Activated naive CD4-positive, alpha-beta T cell treated with anti-CD3 and anti-CD28 coated beads, Interleukin-2, amount 50 U/mL, for 16 hours (primary cell): Measurements from ENCODE around the gene CMAS.
"Not testable (repeated sequence)": the region's sequence is repeated elsewhere in the genome, so short reads cannot be mapped to it uniquely, and the experiment has no call there.

Experiments used
- DNase-seq: peaks from one replicate; pipeline ENCODE4 v3.0.0-alpha.2; 2020

Gene CMAS

GRCh38 chr12:22048351-22049041 is 2.5 kb downstream of the CMAS start:
- no peak for DNase-seq

GRCh38 chr12:22050078-22050477 is 4.1 kb downstream of the CMAS start:
- no peak for DNase-seq

GRCh38 chr12:22051114-22051698 is 5.2 kb downstream of the CMAS start:
- DNase-seq, result no peak

DNA sequence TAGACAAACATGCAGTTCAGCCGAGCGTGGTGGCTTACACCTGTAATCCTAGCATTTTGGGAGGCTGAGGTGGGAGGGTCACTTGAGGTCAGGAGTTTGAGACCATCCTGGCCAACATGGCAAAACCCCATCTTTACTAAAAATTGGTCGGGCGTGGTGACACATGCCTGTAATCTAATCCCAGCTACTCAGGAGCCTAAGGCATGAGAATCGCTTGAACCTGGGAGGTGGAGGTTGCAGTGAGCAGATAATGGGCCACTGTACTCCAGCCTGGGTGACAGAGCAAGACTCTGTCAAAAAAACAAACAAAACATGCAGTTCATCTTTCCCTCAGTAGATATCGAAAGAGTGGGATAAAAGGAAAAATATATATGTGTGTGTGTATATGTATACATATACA is 7.0 kb downstream of the CMAS start:
- not testable (repeated sequence) for DNase-seq

DNA sequence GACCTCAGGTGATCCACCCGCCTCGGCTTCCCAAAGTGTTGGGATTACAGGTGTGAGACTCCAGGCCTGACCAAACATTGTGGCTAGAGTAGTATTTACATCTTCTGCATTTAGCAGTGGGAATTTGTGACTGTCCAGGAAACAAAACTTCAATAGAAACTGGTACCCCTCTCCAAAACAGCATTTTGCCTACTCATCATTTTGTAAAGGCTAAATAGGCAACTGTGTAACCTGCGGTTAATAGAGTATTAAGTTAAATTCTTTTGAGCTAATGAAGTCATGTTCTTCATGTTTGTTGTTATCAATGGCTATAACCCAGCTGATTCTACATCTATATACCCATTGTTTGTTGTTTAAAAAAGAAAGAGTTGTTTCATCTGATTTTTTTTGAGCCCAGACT is 8.1 kb downstream of the CMAS start:
- no peak for DNase-seq

DNA sequence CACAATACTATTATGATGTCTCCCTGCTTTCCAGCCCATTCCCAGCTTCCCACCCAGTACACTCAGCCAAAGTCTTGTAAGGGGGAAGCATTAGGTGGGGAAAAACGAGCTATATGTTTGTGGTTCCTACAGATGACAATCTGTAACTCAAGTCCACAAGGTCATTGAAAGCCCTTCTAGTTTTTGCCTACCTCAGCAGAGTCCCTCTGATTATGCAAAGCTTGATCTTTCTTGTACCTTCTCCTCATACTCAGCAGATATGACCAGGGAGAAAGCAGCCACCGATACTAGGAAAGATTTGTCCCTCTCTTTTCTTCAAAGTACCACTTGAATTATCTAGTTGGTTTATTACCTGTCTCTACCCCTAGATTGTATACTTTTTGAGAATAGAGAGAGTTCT is 10.6 kb downstream of the CMAS start:
- DNase-seq, result no peak

- DNase-seq, result no peak
These were observed 14.1 kb downstream of the CMAS start for GRCh38 chr12:22059976-22060647.

- no peak for DNase-seq
These were observed 18.9 kb downstream of the CMAS start for GRCh38 chr12:22064968-22065367.

DNA sequence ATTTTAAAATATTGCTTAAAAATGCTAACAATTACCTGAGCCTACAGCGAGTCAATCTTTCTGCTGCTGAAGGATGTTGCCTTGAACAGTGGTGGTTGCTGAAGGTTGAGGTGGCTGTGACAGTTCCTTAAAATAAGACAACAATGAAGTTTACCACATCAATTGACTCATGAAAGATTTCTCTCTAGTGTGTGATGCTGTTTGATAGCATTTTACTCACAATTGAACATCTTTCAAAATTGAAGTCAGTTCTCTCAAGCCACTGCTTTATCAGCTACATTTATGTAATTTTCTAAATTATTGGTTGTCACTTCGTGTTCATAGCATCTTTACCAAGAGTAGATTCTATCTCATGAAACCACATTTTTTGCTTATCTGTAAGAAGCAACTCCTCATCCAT is 20.3 kb downstream of the CMAS start:
- no peak for DNase-seq

DNA sequence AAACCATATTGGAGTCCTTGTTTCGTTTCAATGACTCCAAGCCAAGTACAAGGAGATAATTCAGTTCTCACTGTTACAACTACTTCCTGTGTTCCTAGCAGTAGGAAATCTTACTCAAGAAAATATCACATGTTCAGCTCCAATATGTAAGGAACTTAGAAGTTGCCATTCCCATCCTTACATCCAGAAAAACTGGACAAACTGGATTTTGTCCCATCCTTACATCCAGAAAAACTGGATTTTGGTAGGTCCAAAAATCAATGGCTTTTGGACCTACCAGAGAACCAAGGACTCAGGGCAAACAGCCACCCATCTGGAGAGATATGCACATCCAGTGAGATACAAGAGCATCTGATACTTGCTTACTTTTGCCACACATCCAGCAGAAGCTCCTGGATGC is 23.8 kb downstream of the CMAS start:
- DNase-seq, result no peak

DNA sequence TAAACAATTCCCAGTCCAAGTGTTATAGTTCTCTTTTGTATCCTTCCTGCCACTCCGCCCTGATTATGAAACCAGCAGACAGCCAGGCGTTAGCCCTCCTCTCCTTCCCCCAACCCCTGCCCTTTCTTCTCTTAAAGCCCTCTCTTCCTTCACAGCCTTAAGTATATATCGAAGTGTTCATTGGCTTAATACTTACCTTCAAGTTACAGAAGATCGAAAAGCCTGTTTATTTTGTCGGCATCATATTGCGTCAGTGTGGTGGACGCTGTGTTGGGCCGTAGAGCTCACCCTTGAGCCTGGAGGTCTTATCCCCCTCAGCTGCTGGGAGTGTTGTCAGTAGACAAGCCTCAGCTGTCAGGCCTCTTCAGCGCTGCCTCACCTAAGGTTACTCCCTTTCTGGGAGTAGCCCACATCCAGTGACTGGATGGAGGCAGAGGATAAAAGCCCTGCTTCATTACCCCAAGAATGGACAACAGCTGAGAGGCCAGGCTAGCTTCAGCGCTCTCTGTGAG is 36.2 kb downstream of the CMAS start:
- DNase-seq, result no peak

GRCh38 chr12:22083167-22083566 is 37.1 kb downstream of the CMAS start:
- no peak for DNase-seq

DNA sequence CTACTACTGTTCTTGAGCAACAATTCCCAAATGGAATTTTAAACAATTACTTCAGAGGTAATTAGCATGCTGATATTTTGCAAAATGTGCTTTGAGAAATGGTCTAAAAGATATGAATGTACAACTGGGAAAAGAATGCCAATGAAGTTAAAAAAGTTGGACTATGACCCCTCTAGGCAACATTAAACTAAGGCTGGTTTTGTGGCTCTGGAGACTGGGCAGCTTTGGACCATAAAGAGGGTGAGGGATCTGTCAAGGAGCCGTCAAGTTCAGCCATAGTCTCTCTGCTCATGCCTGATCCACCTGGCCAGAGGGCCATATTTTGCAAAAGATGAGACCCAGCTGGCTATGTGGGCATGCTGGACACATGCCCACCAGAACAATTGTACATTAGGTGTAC is 38.8 kb downstream of the CMAS start:
- DNase-seq, result no peak

- no peak for DNase-seq
These were observed 42.9 kb downstream of the CMAS start for GRCh38 chr12:22088886-22089285.

DNA sequence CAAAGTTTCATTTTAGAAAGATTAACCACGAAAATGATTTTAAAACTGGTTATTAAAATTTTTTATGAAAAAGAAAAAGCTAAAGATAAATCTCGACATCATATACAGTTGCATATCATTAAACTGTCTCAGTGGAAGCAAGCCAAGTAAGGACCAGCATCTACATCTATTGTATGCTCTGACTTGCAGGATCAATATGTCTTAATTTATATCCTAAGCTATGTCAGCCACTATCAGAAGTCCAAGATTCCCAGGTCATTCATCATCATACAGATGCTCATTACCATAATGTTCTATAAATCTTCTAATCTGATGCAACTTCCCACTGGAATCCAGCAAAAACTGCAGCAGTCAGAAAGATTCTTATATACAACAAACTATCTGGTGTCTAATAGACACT is 43.5 kb downstream of the CMAS start:
- no peak for DNase-seq

DNA sequence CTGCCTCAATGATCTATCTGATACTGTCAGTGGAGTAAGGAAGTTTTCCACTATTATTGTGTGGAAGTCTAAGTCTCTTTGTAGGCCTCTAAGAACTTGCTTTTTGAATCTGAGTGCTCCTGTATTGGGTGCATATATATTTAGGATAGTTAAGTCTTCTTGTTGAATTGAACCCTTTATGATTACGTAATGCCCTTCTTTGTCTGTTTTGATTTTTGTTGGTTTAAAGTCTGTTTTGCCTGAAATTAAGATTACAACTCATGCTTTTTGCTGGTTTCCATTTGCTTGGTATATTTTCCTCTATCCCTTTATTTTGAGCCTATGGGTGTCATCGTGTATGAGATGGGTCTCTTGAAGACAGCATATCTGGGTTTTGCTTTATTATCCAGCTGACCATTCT is 53.0 kb downstream of the CMAS start:
- DNase-seq, result not testable (repeated sequence)

- peak; percentile 26 for DNase-seq
These were observed 55.1 kb downstream of the CMAS start for GRCh38 chr12:22100958-22101748.

DNA sequence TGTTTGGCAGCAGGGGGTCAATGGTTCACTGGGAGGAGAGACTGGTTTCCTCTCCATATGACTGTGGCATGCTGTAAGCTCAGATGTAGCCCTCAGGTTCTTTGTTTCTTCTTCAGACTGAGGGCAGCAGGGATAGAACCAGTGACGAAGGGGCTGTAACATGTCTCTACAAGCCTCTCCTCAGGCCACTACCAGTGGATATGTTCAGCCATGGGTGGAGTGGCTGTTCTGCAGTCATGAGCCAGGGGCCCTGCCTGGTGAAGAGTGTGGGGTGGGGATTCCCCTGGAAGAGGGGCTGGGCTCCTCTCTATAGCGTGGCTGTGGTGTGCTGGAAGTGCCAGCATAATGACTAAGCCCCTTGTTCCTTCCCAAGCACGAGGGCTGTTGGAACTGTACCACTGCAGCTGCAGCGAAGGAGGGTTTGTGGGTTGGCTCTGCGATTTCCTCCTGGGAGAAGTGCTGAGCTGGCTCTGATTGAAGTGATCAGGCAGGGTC is 55.8 kb downstream of the CMAS start:
- no peak for DNase-seq

DNA sequence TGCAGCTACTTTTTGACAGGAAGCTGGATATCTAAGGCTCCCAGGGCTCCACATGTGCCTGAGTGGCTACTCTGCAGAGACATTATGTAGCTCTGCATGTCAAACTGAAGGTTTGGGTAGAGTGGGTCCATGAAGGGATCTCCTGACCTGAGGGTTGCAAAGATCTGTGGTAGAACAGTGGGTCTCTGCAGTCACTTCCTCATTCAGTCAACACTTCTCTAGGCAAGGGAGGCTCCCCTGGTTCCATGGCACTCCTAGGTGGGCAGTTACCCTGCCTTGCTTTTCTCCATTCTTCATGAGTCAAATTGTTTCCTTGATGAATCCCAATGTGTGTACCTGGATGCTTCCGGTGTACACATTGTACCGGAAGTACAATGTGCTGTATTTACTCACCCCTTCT is 57.4 kb downstream of the CMAS start:
- no peak for DNase-seq

GRCh38 chr12:22105542-22105941 is 59.5 kb downstream of the CMAS start:
- DNase-seq, result no peak

- no peak for DNase-seq
These were observed 64.2 kb downstream of the CMAS start for GRCh38 chr12:22110176-22110575.
